Smooth muscle cell (in vitro differentiated cells): Measurements from ENCODE around the gene NRCAM. TPM values are rescaled to one million over a fixed set of nuclear protein-coding genes. Genes with fewer than 3 reads are reported as not detected.

ENCODE experiments used
- DNase-seq: peaks from one replicate; lab custom pipeline; 2025; ENCODE audit not compliant: unreplicated experiment; lab: John Stamatoyannopoulos, UW
- H2AFZ ChIP-seq: fragments of 200-600 bp; sonication (generic); 2 replicates; pipeline ENCODE4 v1.6.0; 2016; ENCODE audit warnings: antibody characterized with exemption, low read depth, mild to moderate bottlenecking
- H3F3A ChIP-seq: fragments of 200-600 bp; sonication (generic); 2 replicates; pipeline ENCODE4 v1.6.0; 2017; ENCODE audit warnings: antibody characterized with exemption, low read depth
- H3K27ac ChIP-seq: fragments of 200-600 bp; sonication (generic); 2 replicates; pipeline ENCODE4 v1.5.1; 2016; ENCODE audit warnings: low read depth, mild to moderate bottlenecking
- H3K27me3 ChIP-seq: fragments of 200-600 bp; sonication (generic); 2 replicates; pipeline ENCODE4 v1.6.1; 2016; ENCODE audit warnings: low read depth, mild to moderate bottlenecking
- H3K36me3 ChIP-seq: fragments of 200-600 bp; sonication (generic); 2 replicates; pipeline ENCODE4 v1.5.1; 2016; ENCODE audit warnings: low read depth
- H3K4me1 ChIP-seq: fragments of 200-600 bp; sonication (generic); 2 replicates; pipeline ENCODE4 v1.5.1; 2016; ENCODE audit warnings: low read depth
- H3K4me2 ChIP-seq: fragments of 200-600 bp; sonication (generic); 2 replicates; pipeline ENCODE4 v1.6.0; 2016; ENCODE audit warnings: mild to moderate bottlenecking
- H3K4me3 ChIP-seq: fragments of 200-600 bp; sonication (generic); 2 replicates; pipeline ENCODE4 v1.5.1; 2016; ENCODE audit warnings: mild to moderate bottlenecking
- H3K79me2 ChIP-seq: fragments of 200-600 bp; sonication (generic); 2 replicates; pipeline ENCODE4 v1.6.0; 2016; ENCODE audit warnings: low read depth, mild to moderate bottlenecking
- H3K9ac ChIP-seq: fragments of 200-600 bp; sonication (generic); 2 replicates; pipeline ENCODE4 v1.6.0; 2016; ENCODE audit warnings: low read depth
- H3K9me3 ChIP-seq: fragments of 200-600 bp; sonication (generic); replicated peaks from 2 replicates; pipeline ENCODE4 v1.5.1; 2016; ENCODE audit warnings: low read depth
- H4K20me1 ChIP-seq: fragments of 200-600 bp; sonication (generic); 2 replicates; pipeline ENCODE4 v1.6.0; 2016; ENCODE audit warnings: low read depth
- CTCF ChIP-seq: fragments of 200-600 bp; sonication (generic); IDR thresholded peaks from 2 replicates; pipeline ENCODE4 v1.5.1; 2017; ENCODE audit warnings: borderline replicate concordance, mild to moderate bottlenecking, antibody characterized with exemption; ENCODE audit not compliant: insufficient read depth, poor library complexity, severe bottlenecking
- WGBS: methylation state at CpG from one replicate; pipeline ENCODE4 v1.1.7; 2016; ENCODE audit warnings: low lambda C conversion rate; 5-methylcytosine and 5-hydroxymethylcytosine counted together
- polyA plus RNA-seq: library from polyadenylated mRNA; unstranded; fragments of >200 nt; fragmentation: Nextera tagmentation; extraction: Ambion mirVana; gene quantifications from 2 replicates; pipeline ENCODE4 v1.2.1, GENCODE V29; 2016
- total RNA-seq: library from RNA; depleted of rRNA; stranded (reverse); fragments of >200 nt; gene quantifications from 2 replicates; pipeline ENCODE4 v1.2.3, GENCODE V29; 2014

Gene NRCAM
- total and polyA plus RNA-seq, 2 experiments from 2014 or later = 0.49 TPM; not detected in 1

- Histone ChIP-seq H3K4me2 (no peak overlapping the region), H3K27ac (no peak overlapping the region), H3K79me2 (no peaks in the 10 kb centered on the region), H3K9me3 (no peaks in the 10 kb centered on the region), H3K27me3 (no peaks in the 10 kb centered on the region), H3K36me3 (no peaks in the 10 kb centered on the region), H3F3A (no peaks in the 10 kb centered on the region), H4K20me1 (no peaks in the 10 kb centered on the region), H3K9ac (no peak overlapping the region), H3K4me1 (peaks cover 35% of the 10 kb centered on the region), H3K4me3 (no peak overlapping the region), H2AFZ (no peak overlapping the region)
- no peak for DNase-seq
- no peak for TF ChIP-seq CTCF
- 52% methylated on average over 4 of the region's 4 CpGs for WGBS
Observed at GRCh38 chr7:108235451-108236061, 220.7 kb downstream of the NRCAM start.

GRCh38 chr7:108234971-108235450, 221.2 kb downstream of the NRCAM start:
- no peaks in the 10 kb centered on the region for H3K36me3 ChIP-seq
- no peak overlapping the region for H3K9ac ChIP-seq
- no peaks in the 10 kb centered on the region for H3F3A ChIP-seq
- DNase-seq = no peak
- no peaks in the 10 kb centered on the region for H4K20me1 ChIP-seq
- no peaks in the 10 kb centered on the region for H3K9me3 ChIP-seq
- no peak for TF ChIP-seq CTCF
- no peaks in the 10 kb centered on the region for H3K27me3 ChIP-seq
- H2AFZ ChIP-seq = peak overlapping the region; percentile 10
- H3K4me1 ChIP-seq = peaks cover 31% of the 10 kb centered on the region
- H3K4me2 ChIP-seq = no peak overlapping the region
- H3K4me3 ChIP-seq = no peak overlapping the region
- no peaks in the 10 kb centered on the region for H3K79me2 ChIP-seq
- H3K27ac ChIP-seq = no peak overlapping the region

GRCh38 chr7:108234281-108234680, 222.0 kb downstream of the NRCAM start:
- no peak overlapping the region for H3K27ac ChIP-seq
- no peak for DNase-seq
- H3K4me3 ChIP-seq = no peak overlapping the region
- H2AFZ ChIP-seq = no peak overlapping the region
- H3K27me3 ChIP-seq = no peaks in the 10 kb centered on the region
- no peak overlapping the region for H3K9ac ChIP-seq
- H4K20me1 ChIP-seq = no peaks in the 10 kb centered on the region
- no peaks in the 10 kb centered on the region for H3F3A ChIP-seq
- peaks cover 26% of the 10 kb centered on the region for H3K4me1 ChIP-seq
- H3K36me3 ChIP-seq = no peaks in the 10 kb centered on the region
- no peak overlapping the region for H3K4me2 ChIP-seq
- WGBS = 94% methylated on average over 2 of the region's 2 CpGs
- no peaks in the 10 kb centered on the region for H3K79me2 ChIP-seq
- H3K9me3 ChIP-seq = no peaks in the 10 kb centered on the region
- TF ChIP-seq CTCF = no peak

GRCh38 chr7:108232076-108232475, 224.2 kb downstream of the NRCAM start:
- H4K20me1 ChIP-seq = no peaks in the 10 kb centered on the region
- no peak overlapping the region for H3K27ac ChIP-seq
- H3K79me2 ChIP-seq = no peaks in the 10 kb centered on the region
- H2AFZ ChIP-seq = no peak overlapping the region
- no peak for DNase-seq
- H3K4me3 ChIP-seq = no peak overlapping the region
- H3K27me3 ChIP-seq = no peaks in the 10 kb centered on the region
- WGBS = 96% methylated on average over 6 of the region's 6 CpGs
- no peaks in the 10 kb centered on the region for H3K36me3 ChIP-seq
- no peaks in the 10 kb centered on the region for H3F3A ChIP-seq
- H3K9ac ChIP-seq = no peak overlapping the region
- TF ChIP-seq CTCF = no peak
- peaks cover 10% of the 10 kb centered on the region for H3K4me1 ChIP-seq
- no peak overlapping the region for H3K4me2 ChIP-seq
- H3K9me3 ChIP-seq = no peaks in the 10 kb centered on the region
